ENCODE results near the gene CCDC196. TPM values are rescaled to one million over a fixed set of nuclear protein-coding genes. Genes with fewer than 3 reads are reported as not detected.

The CCDC196 gene
- total RNA-seq = not detected in 2 replicates

GRCh38 chr14:66485910-66486421, at the start of gene CCDC196:
Gene CCDC196 (plus strand): TSS chr14:66486371. CDS start chr14:66486503, 132 bp downstream.
- DNase-seq (ENCODE audit: low read depth) = no peak
- TF ChIP-seq, protein P1, sequence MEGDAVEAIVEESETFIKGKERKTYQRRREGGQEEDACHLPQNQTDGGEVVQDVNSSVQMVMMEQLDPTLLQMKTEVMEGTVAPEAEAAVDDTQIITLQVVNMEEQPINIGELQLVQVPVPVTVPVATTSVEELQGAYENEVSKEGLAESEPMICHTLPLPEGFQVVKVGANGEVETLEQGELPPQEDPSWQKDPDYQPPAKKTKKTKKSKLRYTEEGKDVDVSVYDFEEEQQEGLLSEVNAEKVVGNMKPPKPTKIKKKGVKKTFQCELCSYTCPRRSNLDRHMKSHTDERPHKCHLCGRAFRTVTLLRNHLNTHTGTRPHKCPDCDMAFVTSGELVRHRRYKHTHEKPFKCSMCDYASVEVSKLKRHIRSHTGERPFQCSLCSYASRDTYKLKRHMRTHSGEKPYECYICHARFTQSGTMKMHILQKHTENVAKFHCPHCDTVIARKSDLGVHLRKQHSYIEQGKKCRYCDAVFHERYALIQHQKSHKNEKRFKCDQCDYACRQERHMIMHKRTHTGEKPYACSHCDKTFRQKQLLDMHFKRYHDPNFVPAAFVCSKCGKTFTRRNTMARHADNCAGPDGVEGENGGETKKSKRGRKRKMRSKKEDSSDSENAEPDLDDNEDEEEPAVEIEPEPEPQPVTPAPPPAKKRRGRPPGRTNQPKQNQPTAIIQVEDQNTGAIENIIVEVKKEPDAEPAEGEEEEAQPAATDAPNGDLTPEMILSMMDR (IDR thresholded peaks at IDR 0.05; ENCODE audit: insufficient read depth, low read depth, low read length) = no peak
- H3K4me3 ChIP-seq (ENCODE audit: low read depth, low read length) = no peak within 1 kb of the TSS

DNA sequence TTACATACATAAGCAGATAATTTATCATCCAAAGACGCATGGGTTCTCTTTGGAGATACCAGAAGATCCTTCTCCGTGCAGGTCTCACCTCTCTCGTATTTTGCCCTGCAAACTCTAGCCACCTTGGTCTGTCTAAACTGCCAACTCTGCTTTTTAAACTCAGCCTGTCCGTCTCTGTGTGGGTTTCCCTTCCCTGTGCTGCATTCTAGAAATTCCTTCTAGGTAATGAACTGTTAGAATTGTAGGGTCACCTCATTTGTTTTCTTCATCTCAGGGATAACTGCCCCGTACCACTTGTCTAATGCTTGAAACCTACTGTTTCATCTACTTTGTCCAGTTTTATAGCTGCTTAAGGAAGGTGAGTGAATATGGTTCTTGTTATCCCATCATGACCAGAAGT, 45.4 kb upstream of the CCDC196 start:
- TF ChIP-seq, protein P1 (IDR thresholded peaks at IDR 0.05; ENCODE audit: insufficient read depth, low read depth, low read length) = no peak
- no peak for DNase-seq (ENCODE audit: low read depth)
- no peak overlapping the region for H3K4me3 ChIP-seq (ENCODE audit: low read depth, low read length)

DNA sequence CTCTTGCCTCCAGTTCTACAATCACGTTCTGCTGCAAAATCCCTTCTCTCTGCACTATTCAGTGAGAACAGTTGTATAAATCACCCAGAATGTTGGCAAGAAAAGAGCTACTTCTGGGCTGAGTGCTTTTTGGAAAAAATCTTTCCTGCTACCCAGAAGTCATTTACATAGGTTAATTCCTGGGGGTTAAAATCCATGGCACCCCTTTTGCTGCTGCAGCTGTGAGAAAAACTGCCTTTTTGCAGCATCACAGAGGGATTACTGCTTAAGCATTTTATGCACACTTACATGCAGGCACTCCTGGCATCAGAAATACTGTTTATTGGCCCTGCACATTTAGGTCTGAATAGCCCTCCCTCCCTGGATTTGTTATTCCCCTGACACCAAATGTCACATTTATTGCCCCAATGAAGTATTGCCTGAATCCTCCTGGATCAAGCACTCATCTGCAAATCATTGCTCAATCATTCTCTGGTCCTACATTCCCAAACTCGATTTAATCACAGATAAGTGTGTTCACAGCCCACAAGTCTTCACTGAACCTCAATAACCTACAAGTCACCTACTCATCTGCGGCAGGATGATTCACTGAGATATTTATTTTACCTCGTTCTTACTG, 43.1 kb upstream of the CCDC196 start:
- TF ChIP-seq, protein P1 (IDR thresholded peaks at IDR 0.05; ENCODE audit: insufficient read depth, low read depth, low read length) = no peak
- DNase-seq (ENCODE audit: low read depth) = no peak
- no peak overlapping the region for H3K4me3 ChIP-seq (ENCODE audit: low read depth, low read length)

DNA sequence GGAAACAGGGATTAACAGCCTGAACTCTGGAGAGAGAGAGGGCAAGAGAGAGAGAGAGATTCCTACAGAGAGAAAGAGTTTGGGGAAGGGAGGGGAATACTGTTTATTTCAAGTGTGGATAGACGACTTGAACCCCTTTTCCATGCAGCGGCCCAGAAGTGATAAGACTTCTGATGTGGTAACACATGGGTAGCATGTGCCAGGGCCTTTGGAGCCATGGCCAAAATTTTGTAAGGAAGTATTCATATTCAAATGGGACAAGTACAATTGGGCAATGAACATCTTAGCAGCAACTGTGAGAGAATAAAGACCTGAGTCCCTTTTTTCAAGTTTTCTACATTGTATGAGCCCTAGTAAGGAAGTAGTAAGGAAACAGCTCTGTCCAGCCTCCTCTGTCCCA, 42.4 kb upstream of the CCDC196 start:
- DNase-seq (ENCODE audit: low read depth) = no peak
- TF ChIP-seq, protein P1 (IDR thresholded peaks at IDR 0.05; ENCODE audit: insufficient read depth, low read depth, low read length) = no peak

GRCh38 chr14:66444271-66444927, 41.8 kb upstream of the CCDC196 start:
- H3K4me3 ChIP-seq (ENCODE audit: low read depth, low read length) = no peak overlapping the region
- TF ChIP-seq, protein P1 (IDR thresholded peaks at IDR 0.05; ENCODE audit: insufficient read depth, low read depth, low read length) = no peak
- no peak for DNase-seq (ENCODE audit: low read depth)

More for the DNA sequence above, 42.4 kb upstream of the CCDC196 start:
- no peak overlapping the region for H3K4me3 ChIP-seq (ENCODE audit: low read depth, low read length)

- no peak for DNase-seq (ENCODE audit: low read depth)
- TF ChIP-seq, protein P1 (IDR thresholded peaks at IDR 0.05; ENCODE audit: insufficient read depth, low read depth, low read length) = no peak
- H3K4me3 ChIP-seq (ENCODE audit: low read depth, low read length) = no peak overlapping the region
Observed at GRCh38 chr14:66445936-66446335, 40.2 kb upstream of the CCDC196 start.

Data from fibroblast of villous mesenchyme (primary cell).